Activated T-cell treated with anti-CD3 and anti-CD28 coated beads for 1 hour (primary cell): ENCODE data around the gene MAGEF1.

Source experiments
- DNase-seq: peaks from one replicate; pipeline ENCODE4 v3.0.0-alpha.2; 2020; ENCODE audit warnings: low read depth

MAGEF1 gene

DNA sequence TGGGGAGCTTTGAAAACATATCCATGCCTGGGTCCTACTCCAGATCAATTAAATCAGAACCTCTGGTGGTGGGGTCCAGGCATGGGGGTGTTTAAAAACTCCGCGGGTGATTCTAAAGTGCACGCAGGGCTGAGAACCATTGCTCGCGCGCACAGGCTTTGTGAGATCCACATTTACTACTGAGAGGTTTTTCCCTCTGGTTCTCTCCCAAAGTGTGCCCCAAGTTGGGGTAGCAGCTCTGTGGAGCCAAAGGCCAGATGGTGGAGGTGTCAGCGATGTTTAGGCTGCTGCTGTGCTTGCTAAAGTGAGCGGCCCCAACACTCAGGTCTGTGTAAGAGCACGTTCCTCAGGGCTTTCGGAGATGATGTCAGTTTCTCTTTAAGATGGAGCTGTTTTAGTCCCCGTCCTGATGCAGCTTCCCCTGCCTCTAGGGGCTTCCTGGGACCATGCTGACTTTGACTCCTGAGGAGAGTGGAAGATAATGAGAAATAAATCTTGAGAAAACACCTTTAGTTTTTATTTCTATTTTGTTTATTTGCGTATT lies 13.4 kb upstream of the MAGEF1 start:
- no peak for DNase-seq

DNA sequence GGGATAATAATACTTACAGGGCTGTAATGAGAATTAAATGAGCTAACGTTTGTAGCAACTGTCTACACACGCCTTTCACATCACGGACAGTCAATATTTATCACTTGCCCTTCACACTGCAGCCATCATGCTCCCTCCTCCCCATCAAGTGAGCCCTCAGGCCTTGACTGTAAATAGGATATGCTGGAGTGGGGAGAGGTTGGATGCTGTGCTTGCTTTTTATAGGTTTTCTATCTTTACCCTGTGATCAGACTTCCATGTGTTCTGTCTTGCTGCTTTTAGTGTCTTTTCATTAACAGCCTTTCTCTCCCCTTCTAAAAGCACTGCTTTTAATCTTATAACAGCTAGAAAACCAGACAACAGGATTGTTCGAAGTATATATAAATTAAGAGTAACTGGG lies 12.8 kb upstream of the MAGEF1 start:
- no peak for DNase-seq

DNA sequence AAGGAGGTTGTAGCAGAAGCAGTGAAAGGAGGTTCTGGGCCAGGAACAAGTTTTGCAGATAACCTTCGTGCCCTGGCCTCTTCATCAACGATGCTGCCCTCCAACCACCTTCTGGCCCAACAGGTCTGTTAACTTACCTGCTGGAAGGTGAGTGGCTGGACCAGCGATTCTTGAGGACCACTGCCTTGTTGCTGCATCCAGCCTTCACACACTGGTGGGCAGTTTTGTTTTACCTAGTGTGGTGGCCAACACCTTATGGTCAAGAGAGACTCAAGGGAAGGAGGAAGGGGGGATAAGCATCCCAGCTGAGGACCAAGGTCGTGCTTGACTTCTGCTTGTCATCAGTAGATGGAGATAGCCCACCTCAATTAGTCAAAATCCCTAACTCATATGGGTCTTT lies 7.8 kb upstream of the MAGEF1 start:
- DNase-seq = no peak

DNA sequence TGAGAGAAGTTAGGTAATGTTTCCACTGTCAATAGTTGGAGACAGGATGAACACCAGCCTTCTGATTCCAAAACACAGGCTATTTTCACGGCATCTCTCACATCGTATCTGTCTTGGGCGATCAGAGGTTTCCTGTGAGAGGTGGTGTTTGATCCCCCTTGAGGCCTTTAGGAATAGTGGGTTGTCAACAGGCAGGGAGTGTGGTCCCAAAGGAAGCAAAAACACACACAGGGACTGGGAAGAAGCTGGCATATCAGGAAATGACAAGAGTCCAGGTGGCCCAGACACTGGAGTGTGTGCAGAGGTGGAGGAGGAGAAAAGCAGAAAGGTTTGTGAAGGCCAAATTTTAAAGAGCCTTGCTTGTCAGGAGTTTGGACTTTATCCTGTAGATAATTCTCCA lies 6.6 kb upstream of the MAGEF1 start:
- no peak for DNase-seq

DNA sequence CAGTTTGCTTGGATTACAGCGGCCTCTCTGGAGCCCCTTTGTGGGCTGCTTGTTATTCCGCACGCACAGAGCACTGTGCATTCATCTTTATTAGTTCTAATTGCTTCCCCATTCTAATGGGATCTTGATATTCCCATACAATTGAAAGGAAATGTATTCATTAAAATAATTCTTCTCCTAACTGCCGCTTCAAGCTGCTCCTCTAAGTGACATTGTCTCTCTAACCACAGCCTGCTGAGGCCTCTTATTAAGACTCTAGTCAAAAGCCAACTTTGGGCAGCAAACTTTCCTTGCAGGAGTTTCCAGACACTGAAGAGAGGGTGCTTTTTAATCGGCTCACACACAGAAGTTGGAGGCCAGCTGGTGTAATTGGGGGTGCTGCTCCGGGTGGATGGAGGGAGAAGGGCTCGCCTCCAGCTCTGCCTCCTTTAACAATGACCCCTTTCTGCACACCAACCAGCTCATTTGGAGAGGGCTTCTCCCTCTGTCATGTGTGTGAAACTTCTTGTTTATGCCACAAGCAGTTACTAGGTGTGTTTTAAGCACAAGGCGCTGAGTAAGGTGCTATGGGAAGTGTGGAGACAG lies 5.6 kb upstream of the MAGEF1 start:
- no peak for DNase-seq

DNA sequence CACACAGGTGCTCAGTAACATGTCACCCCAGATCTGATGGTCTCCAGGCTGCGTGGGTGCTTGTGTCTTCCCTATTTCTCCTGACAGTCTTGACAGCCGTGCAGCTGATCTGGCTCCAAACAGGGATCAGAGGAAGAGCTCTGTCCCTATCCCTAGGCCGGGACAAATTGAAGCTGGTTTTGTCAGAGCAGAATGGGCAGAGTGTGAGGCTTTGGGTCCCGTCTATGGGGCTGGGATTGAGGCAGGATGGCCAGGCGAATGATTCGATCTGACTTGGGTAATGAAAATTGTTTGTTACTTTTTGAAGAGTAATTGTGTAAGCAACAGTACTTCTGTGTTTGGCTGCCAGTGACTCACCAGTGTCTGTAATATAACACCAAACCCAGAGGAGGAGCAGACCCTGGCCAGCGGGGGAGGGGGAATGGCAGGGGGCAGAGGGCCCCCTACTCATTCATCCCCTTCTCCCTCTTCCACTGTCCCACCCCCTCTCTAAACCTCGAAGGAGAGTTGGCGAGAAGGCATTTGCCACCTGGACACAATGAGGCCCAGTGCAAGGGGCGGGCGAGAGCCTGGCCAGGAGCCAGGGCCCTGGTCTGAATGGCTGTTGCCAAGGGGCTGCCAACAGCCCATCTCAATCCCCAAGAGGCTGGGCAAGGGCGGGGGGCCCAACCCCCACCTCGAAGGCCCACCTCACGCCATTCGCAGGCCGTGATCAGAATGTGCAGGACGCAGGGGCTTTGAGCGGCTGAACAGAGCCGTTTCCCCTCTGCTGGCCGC lies 4.9 kb upstream of the MAGEF1 start:
- DNase-seq = no peak

DNA sequence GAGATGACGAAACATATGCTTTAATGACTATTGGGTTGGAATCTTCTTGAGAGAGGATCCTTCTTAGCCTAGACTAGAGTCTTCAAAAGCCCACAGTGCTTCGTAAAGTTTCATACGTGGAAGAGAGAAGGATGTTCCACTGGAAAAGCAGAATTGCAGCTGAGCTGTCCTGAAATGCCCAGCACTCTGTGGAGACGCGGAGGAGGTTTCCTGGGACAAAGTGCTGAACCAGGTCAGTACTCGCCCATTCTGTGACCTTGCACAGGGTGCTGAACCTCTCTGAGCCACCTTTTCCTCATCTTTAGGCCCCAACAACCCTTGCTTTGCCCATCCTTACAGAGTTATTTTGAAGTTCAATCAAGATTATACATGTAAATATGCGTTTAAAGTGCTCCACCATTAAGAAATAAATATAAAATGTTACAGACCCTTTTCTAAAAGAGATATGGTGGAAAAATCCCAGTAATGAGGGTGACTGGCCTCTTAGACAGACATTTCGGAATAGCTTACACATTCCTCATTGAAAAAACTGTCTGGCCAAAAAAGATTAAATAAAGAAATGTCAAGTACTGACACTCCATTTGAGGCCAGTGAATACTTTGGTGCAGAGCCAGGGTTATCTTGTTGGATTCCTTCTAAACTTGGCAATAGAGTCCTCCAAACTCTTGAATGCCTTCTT lies 4.2 kb upstream of the MAGEF1 start:
- no peak for DNase-seq

DNA sequence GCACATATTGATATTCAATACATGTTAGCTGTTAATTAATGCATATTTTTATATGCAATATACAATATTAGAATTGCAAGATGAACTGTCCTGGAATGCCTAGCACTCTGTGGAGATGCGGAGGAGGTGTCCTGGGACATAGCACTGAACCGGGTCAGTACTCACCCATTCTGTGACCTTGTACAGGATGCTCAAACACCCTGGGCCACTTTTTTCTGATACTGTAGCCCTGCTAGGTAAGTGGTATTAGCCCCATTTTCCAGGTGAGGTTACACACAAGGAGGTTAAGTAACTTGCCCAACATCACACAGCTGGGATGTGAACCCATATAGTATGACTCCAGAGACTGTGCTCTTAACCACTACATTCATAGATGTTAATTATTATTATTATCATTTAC lies 1.7 kb upstream of the MAGEF1 start:
- DNase-seq = no peak

DNA sequence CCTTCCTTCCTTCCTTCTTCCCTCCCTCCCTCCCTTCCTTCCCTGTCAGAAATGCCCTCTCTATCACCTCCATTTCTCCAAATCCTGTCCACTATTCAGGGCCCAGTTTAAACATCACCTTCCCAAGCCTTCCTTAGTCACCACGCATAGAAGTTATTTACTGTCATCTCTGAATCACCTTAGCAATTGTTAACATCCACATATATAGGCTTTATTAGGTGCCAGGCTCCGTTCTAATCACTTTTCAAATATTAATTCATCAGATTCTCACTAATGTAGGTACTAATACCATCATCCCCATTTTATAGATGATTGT lies 1.1 kb upstream of the MAGEF1 start:
- no peak for DNase-seq

DNA sequence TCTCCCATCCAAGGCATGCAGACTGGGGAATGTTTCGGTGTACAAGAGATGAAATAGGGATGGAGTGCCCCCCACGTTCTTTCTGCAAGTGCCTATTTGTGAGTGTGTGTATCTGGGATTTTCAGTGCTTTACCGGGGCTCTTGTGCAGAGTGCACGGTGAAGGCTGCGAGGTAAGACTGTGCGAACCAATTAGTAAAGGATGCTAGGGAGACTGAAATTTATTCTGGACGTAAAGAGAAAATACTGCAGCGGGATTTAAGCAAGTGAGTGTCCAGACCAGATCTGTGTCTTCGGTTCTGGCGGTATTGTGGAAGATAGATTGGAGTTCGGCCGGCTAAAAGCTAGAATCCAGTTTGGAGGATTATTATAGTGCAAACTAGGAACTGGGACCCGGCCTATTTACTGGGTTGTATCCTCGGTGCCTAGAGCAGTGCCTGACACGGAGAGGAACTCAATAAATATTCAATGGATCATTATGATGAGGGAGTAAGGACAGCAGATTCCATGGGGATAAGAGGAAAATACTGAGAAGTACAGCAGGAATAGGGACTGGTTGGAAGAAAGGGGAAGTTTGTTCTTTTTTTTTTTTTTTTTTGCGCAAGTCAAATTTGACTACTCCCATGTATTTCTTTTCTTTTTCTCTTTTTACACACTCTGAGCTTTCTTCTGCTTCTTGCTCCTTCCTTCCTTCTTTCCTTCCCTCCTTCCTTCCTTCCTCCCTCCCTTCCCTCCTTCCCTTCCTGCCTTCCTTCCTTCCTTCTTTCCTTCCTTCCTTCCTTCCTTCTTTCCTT lies 580 bp upstream of the MAGEF1 start:
- DNase-seq = no peak

DNA sequence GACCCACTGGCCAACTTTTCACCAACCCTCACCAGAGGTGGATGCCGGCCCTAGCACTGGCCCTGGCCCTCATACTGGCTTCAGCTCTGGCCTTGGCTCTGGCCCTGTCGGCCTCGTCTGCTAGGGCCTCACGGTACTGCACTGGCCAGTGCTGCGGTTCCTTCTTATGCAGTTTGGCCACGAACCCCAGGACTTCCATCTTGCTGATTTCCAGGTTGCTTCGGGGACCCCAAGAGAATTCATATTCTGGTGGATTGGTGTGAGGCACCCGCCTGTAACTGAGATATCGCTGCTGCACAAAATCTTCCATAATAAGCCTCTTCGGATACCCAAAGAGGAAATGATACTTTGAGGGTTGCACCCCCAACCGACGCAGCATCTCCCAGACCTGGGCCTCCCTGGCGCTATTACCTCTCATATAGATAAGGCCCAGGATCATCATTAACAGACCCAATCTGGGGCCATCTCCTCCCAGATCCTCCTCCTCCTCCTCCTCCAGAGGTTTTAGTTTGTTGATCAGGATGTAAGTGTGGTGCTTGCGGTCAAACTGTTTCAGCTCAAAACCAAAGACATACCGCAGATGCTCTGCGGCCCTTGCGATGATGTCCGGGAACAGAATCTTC lies 883 bp downstream of the MAGEF1 start:
- DNase-seq = no peak

DNA sequence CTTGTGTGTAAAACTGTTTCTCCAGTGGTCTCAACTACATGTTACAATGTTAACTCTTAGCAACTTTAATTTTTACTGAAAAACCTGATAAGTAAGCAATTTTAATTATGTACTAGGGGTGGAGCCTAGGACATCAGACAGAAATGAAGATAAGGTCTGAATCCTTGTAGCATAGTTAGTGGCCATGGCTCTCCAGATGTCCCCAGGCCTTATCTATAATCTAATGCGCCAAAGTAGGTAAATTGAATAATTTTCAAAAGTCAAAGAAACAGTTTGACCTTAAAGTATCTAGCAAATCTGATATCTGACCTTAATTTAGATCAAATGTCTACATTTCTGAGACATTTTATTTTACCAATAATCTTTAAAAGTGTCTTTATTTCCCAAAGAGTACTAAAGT lies 8.2 kb downstream of the MAGEF1 start:
- no peak for DNase-seq

DNA sequence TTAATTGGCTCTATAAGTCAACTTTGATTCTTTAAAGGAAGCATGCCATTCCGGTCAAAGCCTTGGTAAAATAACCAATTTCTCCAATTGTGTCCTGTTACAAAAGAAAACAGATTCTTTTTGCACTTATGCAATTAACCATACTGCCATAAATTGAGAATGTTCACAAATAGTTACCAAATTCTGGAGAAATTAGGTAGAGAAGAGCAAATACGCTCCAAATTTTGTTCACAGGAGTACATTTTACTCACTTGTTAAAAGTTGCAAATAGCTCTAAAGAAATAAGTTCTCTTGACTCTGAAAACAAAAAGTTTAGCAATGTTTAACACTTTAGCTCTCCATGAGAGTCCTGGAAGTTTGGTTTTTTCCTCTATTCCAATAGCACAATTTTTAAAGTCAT lies 11.1 kb downstream of the MAGEF1 start:
- DNase-seq = no peak

DNA sequence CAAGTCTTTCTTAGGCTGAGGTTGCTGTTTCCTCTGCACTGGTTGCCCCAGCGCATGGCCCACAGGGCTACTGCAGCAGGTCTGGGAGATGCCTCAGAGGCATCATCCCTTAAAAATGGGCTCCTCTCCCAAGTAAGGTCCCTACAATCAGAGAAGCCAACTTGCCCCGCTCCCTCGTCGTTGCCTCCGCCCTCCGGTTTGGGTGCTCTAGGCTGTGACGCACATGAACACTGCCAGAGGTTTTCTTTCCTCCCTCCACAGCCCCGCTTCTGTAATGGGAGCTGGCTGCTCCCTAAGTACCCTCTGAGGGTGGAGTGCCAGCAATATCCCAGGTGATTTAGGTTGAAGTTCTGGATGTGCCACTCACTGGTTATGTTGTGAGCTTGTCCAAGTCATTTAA lies 14.0 kb downstream of the MAGEF1 start:
- no peak for DNase-seq

DNA sequence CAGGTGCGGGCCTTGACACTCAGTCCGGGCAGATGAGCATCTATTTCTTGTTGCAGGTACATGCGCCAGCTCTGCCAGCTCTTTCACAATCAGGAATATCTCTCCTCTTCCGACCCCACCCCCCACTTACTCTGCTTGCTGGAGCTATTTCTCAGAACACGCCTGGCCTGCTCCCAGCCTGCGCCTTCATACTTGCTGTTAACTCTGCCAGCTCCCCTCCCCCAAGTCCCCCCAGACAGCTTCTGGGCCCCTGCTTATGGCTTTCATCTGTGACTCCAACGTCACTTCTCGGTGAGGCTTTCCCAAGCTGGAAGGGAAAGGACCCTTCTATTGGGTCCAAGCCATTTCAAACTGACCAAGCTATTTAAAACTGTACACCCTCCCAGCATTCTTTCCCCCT lies 15.2 kb downstream of the MAGEF1 start:
- no peak for DNase-seq

DNA sequence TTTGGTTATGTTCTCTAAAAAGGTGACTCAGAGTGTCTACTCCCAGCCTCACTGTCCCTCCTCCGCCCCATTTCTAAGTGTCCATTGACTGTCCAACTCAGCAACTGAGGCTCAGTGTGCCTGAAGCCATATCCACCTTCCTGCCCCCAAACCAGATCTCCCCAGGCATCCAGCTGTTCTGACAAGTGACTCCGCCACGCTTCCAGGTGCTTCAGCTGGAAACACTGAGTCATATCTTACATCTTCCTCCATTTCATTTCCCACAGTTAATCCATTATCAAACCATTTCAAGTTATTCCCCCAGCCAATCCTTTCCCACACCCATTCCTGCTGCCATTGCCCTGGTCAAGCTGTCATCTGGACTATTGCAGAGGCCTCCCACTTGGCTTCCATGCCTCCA lies 17.1 kb downstream of the MAGEF1 start:
- DNase-seq = no peak

DNA sequence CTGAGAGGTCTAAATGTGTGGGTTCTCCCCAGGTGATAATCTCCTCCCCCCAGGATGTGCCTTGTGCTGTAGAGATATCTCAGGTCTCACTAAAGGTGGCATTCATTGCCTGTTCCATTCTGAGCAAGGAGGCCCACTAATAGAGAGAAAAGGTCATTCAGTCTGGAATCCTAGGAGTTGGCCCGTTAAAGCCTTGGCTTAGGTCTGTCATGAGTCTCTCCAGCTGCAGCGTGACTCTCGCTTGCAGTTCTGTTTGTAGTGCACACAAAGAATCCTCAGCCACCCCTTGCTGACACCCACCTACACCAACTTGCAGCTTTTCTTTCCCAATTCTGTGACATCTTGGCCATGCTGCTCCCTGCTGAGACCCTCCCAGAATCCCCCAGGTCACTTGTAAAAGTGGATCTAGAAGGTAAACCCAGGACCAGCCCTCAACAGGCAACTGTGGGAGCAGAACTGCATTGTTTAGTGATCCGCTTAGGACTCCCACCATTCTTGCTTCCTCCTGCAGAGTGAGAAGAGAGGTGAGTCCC lies 17.7 kb downstream of the MAGEF1 start:
- no peak for DNase-seq

DNA sequence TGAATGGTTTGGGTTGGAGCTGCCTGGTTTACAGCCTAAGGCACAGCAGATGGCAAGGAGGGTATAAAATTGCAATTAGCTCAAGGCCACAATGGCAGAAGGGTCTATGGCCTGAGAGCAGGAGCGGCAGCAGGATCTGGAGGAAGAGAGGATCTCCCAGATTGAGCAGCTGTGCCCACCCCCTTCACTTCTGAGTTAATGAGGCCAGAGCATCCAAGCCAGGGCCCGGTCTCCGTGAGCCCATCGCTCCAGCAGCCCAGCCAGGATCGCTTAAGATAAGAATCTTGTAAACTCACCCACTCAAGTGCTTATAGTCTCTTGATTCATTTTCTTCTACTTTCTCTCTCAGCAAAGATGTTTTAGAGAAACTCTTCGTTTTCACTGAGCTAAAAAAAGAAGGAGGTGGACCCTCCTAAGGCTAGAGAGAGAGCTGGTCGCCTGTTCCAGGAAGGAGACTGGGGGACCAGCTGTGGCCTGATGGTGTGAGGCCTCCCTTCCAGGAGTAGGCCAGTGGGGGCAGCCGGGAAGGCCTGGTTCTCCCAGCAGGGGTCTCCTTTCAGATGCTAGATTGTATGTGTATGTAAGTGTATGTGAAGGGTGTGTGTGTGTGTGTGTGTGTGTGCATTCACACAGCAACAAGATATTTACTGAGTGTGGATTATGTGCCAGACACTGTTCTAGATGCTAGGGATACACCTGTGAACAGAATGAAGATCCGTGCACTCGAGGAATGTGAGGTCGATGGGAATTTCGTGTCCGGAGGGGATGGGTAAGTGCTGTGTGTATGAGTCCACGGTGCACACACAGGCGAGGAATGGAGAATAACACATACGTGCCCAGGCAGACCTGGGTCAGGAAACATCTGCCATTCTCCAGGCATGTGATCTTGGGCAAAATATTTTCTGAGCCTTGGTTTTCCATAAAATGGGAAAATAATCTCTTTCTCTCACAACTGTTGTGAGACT lies 18.6 kb downstream of the MAGEF1 start:
- no peak for DNase-seq

DNA sequence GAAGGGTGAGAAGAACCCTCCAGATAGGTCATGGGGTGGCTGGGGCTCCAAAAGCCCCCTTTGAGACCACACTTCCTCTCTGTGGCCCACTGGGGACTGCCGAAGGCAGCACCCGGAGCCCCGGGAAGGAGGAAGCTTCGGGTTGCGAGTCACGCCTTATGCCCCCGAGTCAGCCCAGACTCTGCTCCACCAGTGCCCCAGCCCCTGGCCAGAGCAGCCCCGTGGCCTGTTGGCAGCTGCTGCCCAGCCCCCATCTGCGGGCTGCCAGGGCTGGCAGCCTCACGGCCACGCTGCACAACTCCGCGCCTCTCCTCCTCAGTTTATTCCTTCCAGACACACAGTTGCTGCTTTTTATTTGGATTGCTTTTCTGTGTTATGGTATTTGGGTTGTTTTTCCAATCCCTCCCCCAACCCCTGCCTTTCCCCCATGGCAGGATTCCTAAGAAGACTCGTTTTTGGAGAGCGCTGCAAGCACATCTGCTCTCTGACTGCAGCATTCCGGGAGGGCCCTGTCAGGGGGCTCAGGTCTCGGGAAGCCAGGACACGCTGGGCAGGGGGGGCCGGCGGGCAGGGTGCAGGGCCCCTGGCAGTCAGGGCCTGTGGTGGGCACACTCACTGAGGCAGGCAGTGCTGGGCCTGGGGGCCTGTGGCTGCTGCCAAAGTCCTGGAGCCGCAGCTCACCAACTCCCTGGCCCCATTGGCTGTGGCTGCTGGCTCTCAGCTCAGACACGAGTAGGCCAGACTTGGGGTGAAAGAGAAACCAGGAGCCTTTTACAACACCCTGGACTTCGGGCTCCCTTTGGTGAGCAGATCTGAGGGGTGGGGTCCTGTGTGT lies 20.2 kb downstream of the MAGEF1 start:
- no peak for DNase-seq
